ENCODE measurements around the gene FAM78B.

DNA sequence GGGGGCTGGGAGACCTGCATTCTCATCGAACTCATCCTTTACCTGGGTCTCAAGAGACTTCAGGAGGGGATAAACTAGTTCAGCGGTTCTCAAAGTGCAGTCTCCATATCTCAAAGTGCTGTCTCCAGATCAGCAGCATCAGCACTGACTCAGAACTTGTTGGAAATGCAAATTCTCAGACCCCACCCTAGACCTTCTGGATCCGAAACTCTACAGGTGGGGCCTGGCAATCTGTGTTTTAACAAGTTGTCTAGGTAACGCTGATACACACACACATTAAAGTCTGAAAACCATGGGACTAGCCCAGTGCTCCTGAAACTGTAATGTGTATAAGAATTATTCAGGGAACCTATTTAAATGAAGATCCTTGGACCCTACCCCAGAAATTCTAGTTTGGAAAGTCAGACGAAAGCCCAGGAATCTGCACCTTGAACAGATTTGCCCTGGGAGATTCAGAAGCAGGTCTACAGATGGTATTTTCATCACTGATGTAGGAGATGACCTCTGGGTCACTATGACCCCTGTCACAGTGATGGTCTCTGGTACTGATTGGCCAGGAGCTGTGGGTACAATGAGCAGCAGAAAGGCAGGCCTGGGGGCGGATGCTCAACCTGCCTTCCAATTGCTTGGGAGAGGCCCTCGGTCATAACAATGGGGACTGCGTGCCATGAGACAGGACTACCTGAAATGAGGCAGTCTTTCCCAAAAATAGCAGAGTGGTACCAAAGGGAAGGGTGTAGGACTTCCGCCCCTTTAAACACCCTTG, 127.2 kb downstream of the FAM78B start:
- TF ChIP-seq, protein P1, sequence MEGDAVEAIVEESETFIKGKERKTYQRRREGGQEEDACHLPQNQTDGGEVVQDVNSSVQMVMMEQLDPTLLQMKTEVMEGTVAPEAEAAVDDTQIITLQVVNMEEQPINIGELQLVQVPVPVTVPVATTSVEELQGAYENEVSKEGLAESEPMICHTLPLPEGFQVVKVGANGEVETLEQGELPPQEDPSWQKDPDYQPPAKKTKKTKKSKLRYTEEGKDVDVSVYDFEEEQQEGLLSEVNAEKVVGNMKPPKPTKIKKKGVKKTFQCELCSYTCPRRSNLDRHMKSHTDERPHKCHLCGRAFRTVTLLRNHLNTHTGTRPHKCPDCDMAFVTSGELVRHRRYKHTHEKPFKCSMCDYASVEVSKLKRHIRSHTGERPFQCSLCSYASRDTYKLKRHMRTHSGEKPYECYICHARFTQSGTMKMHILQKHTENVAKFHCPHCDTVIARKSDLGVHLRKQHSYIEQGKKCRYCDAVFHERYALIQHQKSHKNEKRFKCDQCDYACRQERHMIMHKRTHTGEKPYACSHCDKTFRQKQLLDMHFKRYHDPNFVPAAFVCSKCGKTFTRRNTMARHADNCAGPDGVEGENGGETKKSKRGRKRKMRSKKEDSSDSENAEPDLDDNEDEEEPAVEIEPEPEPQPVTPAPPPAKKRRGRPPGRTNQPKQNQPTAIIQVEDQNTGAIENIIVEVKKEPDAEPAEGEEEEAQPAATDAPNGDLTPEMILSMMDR (conservative IDR thresholded peaks at IDR 0.05; ENCODE audit: low read length): no peak
- no peak for TF ChIP-seq EZH2phosphoT487 (IDR thresholded peaks at IDR 0.05; ENCODE audit: borderline replicate concordance)
